Cardiac fibroblast (primary cell): ENCODE data around the gene OR4D9.
"Not testable (repeated sequence)": the region's sequence is repeated elsewhere in the genome, so short reads cannot be mapped to it uniquely, and the experiment has no call there.

ENCODE experiments used
- DNase-seq, 2 donors: peaks; one replicate each; pipeline versions ENCODE4 v3.0.0 to v3.0.0-alpha.2; 2010; ENCODE audit warnings: low read depth in 2 of 2
- H3K4me3 ChIP-seq, 2 donors: replicated peaks in 1 of 2; 1 replicate in 1 of 2; 2 replicates in 1 of 2; pipeline ENCODE4 v1.5.1; 2011; ENCODE audit warnings: low read depth in 2 of 2, low read length in 2 of 2, mild to moderate bottlenecking in 2 of 2, moderate library complexity in 1 of 2
- TF ChIP-seq, protein P1 (sequence below): IDR thresholded peaks from one replicate; pipeline ENCODE4 v1.5.1; 2011; ENCODE audit warnings: low read depth, mild to moderate bottlenecking, low read length, inconsistent platforms

OR4D9 gene

GRCh38 chr11:59503276-59503675 lies 8.1 kb upstream of the OR4D9 start, which contains the start of gene OR4D11:
Gene OR4D11 (plus strand): TSS chr11:59503576. CDS start chr11:59503576, 0 bp downstream.
- H3K4me3 ChIP-seq, result no peak within 1 kb of the TSS
- TF ChIP-seq, protein P1, sequence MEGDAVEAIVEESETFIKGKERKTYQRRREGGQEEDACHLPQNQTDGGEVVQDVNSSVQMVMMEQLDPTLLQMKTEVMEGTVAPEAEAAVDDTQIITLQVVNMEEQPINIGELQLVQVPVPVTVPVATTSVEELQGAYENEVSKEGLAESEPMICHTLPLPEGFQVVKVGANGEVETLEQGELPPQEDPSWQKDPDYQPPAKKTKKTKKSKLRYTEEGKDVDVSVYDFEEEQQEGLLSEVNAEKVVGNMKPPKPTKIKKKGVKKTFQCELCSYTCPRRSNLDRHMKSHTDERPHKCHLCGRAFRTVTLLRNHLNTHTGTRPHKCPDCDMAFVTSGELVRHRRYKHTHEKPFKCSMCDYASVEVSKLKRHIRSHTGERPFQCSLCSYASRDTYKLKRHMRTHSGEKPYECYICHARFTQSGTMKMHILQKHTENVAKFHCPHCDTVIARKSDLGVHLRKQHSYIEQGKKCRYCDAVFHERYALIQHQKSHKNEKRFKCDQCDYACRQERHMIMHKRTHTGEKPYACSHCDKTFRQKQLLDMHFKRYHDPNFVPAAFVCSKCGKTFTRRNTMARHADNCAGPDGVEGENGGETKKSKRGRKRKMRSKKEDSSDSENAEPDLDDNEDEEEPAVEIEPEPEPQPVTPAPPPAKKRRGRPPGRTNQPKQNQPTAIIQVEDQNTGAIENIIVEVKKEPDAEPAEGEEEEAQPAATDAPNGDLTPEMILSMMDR, result no peak
- no peak for DNase-seq

DNA sequence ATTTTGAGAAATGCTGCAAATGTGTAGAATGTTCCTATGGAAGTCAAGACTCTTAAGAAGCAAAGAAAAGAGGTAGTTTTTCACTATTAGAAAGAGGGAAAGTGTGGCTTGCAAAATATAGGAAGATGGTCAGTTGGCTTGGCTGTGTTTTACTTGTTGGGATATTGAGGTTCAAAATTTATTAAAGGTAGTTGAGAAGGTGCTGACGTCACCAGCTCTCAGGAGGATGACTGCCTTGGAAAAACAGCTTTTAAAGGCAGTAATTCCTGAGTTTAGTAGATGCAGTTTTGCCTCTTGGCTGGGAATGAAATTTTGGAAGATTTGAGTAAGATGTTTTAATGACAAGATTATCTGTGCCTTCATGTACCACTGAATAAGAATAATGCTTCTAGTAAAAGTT lies 336 bp downstream of the OR4D9 start:
- TF ChIP-seq, protein P1, result no peak
- H3K4me3 ChIP-seq, result no peak overlapping the region
- no peak for DNase-seq

DNA sequence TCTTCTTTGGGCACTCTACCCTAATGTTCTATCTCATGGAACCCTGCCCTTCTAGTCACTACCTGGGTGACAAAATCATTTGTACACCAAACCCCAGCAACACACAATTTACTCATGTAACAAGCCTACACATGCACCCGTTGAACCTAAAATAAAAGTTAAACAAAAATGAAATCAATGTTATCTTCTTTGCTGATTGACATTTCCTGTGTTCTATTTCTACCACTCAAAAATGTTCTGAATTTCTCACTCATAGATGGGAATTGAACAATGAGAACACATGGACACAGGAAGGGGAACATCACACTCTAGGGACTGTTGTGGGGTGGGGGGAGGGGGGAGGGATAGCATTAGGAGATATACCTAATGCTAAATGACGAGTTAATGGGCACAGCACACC lies 8.8 kb downstream of the OR4D9 start:
- not testable (repeated sequence) for DNase-seq, H3K4me3 ChIP-seq

DNA sequence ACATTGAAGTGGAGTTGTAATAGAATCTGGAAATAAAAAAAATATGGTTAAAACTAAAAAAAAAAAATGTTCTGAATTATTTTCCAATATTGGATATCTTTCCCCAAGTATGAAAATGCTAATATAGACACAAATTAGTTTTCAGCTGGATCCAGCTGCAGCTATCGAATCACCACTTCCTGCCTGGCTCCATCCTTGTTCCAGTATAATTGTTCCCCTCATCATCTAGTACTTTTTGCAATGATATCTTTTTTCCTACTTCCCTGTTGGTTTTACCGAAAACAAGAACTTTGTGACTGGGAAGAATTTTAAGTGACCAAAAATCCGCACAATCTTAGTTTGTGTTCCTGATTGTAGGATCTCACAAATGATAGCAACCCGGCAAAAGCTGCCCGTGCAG lies 9.4 kb downstream of the OR4D9 start:
- H3K4me3 ChIP-seq, result no peak overlapping the region
- TF ChIP-seq, protein P1, result no peak
- no peak for DNase-seq

DNA sequence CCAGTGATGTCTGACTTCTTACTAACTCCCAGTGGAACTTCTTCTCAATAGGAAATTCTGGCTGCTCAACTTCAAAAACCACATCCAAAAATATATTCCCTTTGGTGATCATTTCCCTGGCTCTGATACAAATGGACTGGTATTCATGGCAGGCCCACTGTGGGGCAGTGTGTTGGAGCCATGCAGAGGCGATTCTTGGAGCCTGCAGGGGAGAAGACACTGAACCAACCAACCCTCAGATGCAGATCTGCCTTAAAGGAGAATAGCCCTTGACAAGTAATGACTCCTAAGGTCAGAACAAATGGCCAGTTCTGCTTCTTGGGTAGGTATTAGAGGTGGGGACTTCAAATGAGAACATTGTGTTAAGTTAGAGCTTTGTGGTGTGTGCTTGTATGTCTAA lies 12.2 kb downstream of the OR4D9 start:
- TF ChIP-seq, protein P1, result no peak
- no peak overlapping the region for H3K4me3 ChIP-seq
- DNase-seq, result no peak

DNA sequence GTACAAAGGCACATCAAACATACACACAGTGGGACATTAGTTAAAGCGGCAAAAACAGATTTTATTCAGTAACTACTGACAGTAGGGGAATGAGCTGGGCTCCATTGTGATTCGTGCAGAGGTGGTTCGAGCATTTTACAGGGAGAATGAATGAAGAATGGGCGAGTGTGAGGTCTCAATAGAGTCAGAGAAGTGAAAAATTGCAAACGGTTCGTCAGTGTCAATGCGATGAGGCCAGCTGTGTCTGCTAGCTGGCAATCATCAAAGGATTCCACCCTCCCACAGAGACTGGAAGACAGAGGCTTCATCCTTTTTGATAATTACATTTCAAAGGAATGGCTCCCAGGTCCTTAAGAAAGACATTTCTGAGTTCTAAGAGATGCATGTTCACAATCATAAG lies 17.4 kb downstream of the OR4D9 start:
- no peak for DNase-seq
- TF ChIP-seq, protein P1, result no peak
- no peak overlapping the region for H3K4me3 ChIP-seq

- DNase-seq, result no peak
- H3K4me3 ChIP-seq, result no peak overlapping the region
- TF ChIP-seq, protein P1, result no peak
Observed at GRCh38 chr11:59532620-59533019, 21.3 kb downstream of the OR4D9 start.
